HFFc6 (cell line): ENCODE measurements around the gene GPC6. TPM values are rescaled to one million over a fixed set of nuclear protein-coding genes. Genes with fewer than 3 reads are reported as not detected.

Experiments used
- DNase-seq: peaks from one replicate; pipeline ENCODE4 v3.0.0-alpha.2; 2018
- H3K27ac Mint-ChIP-seq: 2 replicates; pipeline ENCODE4 v1.8.0; 2020; ENCODE audit warnings: mild to moderate bottlenecking, mixed read lengths
- H3K27me3 Mint-ChIP-seq: 2 replicates; pipeline ENCODE4 v1.8.0; 2021; ENCODE audit warnings: mild to moderate bottlenecking, moderate library complexity, mixed read lengths; ENCODE audit not compliant: insufficient read depth
- H3K36me3 Mint-ChIP-seq: 2 replicates; pipeline ENCODE4 v1.8.0; 2021; ENCODE audit warnings: low read depth, mixed read lengths
- H3K4me1 Mint-ChIP-seq: 2 replicates; pipeline ENCODE4 v1.8.0; 2020; ENCODE audit warnings: low read depth, mixed read lengths
- H3K4me3 Mint-ChIP-seq: 2 replicates; pipeline ENCODE4 v1.8.0; 2020; ENCODE audit warnings: mild to moderate bottlenecking, moderate library complexity, mixed read lengths
- H3K9me3 Mint-ChIP-seq: 2 replicates; pipeline ENCODE4 v1.8.0; 2020; ENCODE audit warnings: mild to moderate bottlenecking, mixed read lengths
- CTCF ChIP-seq: fragments of 200-600 bp; sonication (generic); IDR thresholded peaks from 2 replicates; pipeline ENCODE4 v1.5.0; 2021; ENCODE audit warnings: antibody characterized with exemption, mild to moderate bottlenecking
- total RNA-seq, 6 experiments: library from RNA; stranded (reverse); fragmentation: NEBNext Ultra II Directional; extraction: Animal tissue kit (Norgen Biotek cat#: 25700); gene quantifications; 2 replicates in 1 of 6; 3 replicates in 5 of 6; pipeline ENCODE4 v1.2.3, GENCODE V29; 2021

GPC6 gene
- total RNA-seq, 6 experiments from 2014 or later = 3.0 to 5.3 (median 4.4) TPM

GRCh38 chr13:94247890-94248289 is 1021.3 kb downstream of the GPC6 start:
- Mint-ChIP-seq H3K4me3 (no peak overlapping the region), H3K4me1 (peaks cover 20% of the 10 kb centered on the region), H3K27ac (no peak overlapping the region), H3K36me3 (peaks cover 16% of the 10 kb centered on the region), H3K9me3 (peaks cover 14% of the 10 kb centered on the region), H3K27me3 (no peaks in the 10 kb centered on the region; the same call in 1 of the 2 replicates)
- no peak for DNase-seq
- no peak for TF ChIP-seq CTCF

GRCh38 chr13:94248454-94249228 is 1022.0 kb downstream of the GPC6 start:
- peaks cover 15% of the 10 kb centered on the region for H3K4me1 Mint-ChIP-seq
- no peak for DNase-seq
- H3K36me3 Mint-ChIP-seq = peaks cover 16% of the 10 kb centered on the region

GRCh38 chr13:94249512-94249911 is 1022.9 kb downstream of the GPC6 start:
- no peaks in the 10 kb centered on the region; the same call in 1 of the 2 replicates for H3K27me3 Mint-ChIP-seq
- no peak for TF ChIP-seq CTCF
- H3K27ac Mint-ChIP-seq = peak overlapping the region; percentile 2; the same call in 1 of the 2 replicates
- peak; percentile 62 for DNase-seq
- peaks cover 14% of the 10 kb centered on the region for H3K9me3 Mint-ChIP-seq
- H3K36me3 Mint-ChIP-seq = peaks cover 16% of the 10 kb centered on the region
- peaks cover 13% of the 10 kb centered on the region for H3K4me1 Mint-ChIP-seq
- H3K4me3 Mint-ChIP-seq = peak overlapping the region; percentile 0; the same call in 1 of the 2 replicates

More at GRCh38 chr13:94248454-94249228, 1022.0 kb downstream of the GPC6 start:
- Mint-ChIP-seq H3K9me3 (peaks cover 14% of the 10 kb centered on the region), H3K4me3 (no peak overlapping the region), H3K27ac (no peak overlapping the region), H3K27me3 (no peaks in the 10 kb centered on the region; the same call in 1 of the 2 replicates)
- TF ChIP-seq CTCF = no peak

- no peak for DNase-seq
- H3K4me3 Mint-ChIP-seq = no peak overlapping the region
- H3K36me3 Mint-ChIP-seq = peaks cover 5% of the 10 kb centered on the region
- TF ChIP-seq CTCF = no peak
- H3K9me3 Mint-ChIP-seq = peaks cover 4% of the 10 kb centered on the region
- peaks cover 21% of the 10 kb centered on the region for H3K4me1 Mint-ChIP-seq
- H3K27me3 Mint-ChIP-seq = peaks cover 2% of the 10 kb centered on the region
- no peak overlapping the region for H3K27ac Mint-ChIP-seq
These were observed 1025.4 kb downstream of the GPC6 start for GRCh38 chr13:94251831-94252608.

GRCh38 chr13:94254737-94255136 is 1028.1 kb downstream of the GPC6 start:
- Mint-ChIP-seq H3K27ac (no peak overlapping the region), H3K9me3 (no peaks in the 10 kb centered on the region), H3K27me3 (peaks cover 4% of the 10 kb centered on the region), H3K4me3 (no peak overlapping the region), H3K4me1 (peaks cover 12% of the 10 kb centered on the region), H3K36me3 (no peaks in the 10 kb centered on the region)
- no peak for DNase-seq
- no peak for TF ChIP-seq CTCF
